ENCODE measurements around the gene NEMP1.
"Not testable (repeated sequence)": the region's sequence is repeated elsewhere in the genome, so short reads cannot be mapped to it uniquely, and the experiment has no call there.

- not testable (repeated sequence) for TF ChIP-seq CTCF, POLR2A (IDR thresholded peaks at IDR 0.05)
Measured at GRCh38 chr12:57053146-57053545, 25.4 kb downstream of the NEMP1 start.

All from testis (tissue), 2 donors.